ENCODE results near the gene ARHGDIB.
A peak's percentile ranks its signal among the peaks of the same experiment; 100 is the strongest.

Gene ARHGDIB

DNA sequence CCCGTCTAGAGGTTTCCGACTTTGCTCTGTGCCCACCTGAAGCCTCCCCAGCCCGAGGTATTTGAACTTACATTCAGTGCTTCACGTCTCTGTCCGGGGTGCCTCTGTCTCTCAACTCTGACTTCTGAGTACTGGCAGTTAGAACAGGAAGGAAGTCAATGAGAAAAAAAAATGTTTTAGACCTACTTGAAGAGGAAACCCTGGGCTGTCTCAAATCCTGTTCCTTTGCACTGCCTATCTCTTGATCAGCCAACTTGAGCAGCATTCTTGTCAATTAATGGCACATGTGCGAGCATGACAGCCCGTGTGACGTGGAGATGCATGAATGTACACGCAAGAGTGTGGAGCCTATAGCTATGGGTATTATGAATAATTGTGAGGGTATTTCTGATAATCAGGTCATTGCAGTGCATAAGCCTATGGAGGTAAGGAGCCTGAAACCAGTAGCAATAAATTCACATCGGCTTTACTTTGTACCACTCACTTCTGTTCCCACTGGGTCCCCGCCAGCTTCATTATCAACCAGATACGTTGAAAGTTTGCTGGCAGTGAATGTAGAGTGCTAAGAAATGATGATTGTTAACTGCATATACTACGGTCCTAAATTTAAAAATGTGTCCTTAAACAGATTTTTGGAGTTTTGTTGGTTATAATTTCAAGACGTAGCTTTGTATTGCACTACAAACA is at the start of gene ARHGDIB:
Gene ARHGDIB (minus strand): TSS at position 136 of the 687 bp plus-strand sequence. CDS start 10,889 bp downstream, outside the sequence.
- DNase-seq (ENCODE audit: low read depth in 2 of 2) = peak; percentile 38 to 58

DNA sequence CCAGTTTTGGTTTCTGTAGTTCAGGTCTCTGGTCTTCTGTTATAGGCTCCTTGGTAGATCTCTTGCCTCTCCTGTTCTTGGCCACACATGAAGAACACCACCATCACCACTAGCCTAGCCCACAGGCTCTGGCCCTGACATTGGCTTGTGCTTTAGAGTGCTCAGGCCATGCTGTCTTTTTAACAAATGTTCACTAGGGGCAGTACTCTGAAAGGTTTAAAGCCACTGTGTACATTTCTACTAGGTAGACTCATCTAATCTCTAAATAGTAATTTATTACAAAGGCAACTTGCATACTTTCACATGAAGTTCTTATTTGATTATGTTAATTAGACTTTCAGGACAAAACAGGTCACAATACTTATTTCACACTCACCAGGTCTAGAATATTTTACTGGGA is 49.8 kb upstream of the ARHGDIB start:
- DNase-seq (ENCODE audit: low read depth in 2 of 2) = no peak

DNA sequence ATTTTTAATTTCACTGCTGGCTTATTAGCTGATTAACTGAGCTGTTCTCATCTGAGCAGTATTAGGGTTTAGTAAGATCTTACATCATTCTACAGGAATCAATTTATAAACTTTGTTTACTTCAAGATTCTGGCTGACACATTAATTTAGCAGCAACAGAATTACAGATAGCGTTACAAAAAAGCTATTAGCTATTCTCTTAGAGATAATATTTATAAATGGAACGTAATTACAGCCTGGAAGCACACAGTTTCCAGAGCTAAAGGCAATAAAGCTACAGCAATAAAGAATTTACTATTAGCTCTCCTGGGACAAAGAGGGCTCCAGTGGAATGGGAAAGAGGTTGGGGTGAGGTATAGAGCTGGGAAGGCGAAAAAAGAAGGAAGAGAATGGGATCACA is 46.1 kb upstream of the ARHGDIB start:
- DNase-seq (ENCODE audit: low read depth in 2 of 2) = no peak

DNA sequence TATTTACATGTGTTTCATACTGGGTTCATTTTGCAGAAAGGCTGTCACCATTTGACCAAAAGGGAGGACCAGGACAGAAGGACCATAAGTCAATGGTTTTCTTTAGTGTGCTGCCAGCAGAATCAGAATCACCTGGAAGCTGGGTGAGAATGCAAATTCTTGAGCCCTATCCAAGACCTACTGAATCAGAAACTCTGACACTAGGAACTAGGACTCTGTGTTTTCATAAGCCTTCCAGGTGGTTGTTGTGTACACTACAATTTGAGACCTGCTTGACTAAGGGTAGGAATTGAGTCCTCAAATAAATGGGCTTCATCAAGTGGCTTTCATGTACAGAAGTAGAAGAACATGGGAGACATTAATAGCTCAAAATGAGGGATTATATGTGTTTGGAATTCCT is 43.7 kb upstream of the ARHGDIB start:
- DNase-seq (ENCODE audit: low read depth in 2 of 2) = no peak

DNA sequence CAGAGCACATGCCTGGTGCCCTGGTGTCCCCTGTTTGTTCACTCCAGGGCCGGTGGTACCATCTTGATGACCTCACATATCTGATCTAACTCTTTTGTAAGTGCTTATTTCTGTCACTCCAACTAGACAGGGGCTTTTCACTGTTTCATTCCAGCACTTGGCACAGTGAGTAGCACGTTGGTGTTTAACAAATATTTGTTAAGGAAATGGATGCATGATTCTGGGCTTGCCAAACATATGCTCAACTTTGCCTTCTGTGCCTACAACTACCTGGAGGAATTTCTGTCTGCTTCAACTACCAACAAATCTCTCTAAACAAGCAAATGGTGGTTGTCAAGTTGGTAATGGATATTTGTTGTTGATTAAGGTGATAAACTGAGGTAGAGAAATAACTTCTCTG is 43.0 kb upstream of the ARHGDIB start:
- DNase-seq (ENCODE audit: low read depth in 2 of 2) = no peak

DNA sequence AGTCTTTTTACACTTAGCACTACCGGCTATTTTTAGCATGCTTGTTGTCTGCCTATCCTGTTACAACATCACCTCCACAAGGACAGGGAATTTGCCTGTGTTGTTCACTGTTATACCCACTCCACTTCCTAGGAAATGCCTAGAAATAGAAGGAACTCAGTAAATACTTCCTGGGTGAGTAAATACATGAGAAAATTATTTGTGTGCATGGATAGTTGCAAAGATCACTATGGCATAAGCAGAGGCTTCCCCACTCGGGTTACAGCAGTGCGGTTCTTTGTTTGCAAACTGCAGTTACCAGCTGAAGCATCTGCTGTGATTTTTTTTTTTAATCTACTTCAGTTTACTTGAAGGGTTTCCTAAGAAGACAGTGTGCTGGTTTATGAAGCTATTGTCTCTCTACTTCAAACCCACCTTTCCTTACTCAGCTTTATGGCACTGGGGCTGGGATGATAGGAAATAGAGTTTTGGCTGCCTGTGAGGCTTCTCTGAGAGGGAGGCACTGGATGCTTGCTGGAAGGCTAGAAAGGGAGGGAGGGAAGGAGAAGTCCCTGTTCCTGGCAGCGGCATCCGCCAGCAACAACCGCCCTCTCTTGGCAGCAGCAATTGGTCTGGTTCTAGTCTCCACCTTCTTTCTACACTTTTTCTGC is 40.5 kb upstream of the ARHGDIB start:
- DNase-seq (ENCODE audit: low read depth in 2 of 2) = no peak

DNA sequence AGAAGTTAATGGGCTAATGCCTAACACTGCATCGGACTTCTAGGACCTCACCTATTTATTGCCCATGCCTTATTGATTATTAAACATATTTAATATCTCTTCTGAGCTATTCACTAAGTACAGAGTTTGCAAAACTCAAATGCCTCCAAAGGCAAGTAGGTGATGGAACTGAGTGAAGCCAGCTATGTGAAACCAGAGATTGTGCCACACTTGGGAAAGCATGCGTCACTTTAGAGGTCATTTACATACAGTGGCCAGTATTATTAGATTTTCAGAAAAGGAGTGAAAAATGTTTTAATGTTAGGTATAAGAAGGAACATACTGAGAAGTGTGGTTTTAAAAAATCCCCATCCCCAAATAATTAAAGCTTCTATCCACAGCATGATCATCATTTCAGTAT is 39.2 kb upstream of the ARHGDIB start:
- DNase-seq (ENCODE audit: low read depth in 2 of 2) = no peak

DNA sequence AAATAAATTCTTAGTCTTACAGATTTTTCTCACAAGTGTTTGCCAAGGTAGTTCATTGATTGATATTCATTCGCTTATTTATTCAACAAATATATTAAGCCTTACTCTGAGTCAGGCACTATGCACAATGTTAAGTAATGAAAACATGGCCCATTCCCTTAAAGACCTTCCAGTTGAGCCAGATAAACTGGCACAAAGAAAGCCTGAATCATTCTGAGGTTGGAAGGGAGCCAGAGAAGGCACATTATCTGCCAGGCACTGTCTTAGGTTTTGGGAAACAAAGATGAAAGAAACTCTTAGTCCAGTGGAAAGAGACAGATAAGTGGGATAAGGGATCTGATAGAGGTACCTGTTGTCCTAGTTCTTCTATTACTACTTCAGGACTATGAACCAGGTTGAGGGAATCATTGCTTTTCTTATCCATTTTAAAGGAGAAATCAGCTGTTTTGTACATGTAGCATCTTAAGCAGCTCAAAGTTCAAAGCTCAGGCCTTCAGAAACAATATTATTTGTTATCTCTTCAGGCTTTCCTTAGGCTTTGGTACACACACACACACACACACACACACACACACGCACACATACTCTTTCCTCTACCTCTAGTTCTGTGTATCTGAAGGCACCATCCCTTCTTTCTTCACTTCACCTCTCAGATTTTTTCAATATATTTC is 38.4 kb upstream of the ARHGDIB start:
- DNase-seq (ENCODE audit: low read depth in 2 of 2) = no peak

DNA sequence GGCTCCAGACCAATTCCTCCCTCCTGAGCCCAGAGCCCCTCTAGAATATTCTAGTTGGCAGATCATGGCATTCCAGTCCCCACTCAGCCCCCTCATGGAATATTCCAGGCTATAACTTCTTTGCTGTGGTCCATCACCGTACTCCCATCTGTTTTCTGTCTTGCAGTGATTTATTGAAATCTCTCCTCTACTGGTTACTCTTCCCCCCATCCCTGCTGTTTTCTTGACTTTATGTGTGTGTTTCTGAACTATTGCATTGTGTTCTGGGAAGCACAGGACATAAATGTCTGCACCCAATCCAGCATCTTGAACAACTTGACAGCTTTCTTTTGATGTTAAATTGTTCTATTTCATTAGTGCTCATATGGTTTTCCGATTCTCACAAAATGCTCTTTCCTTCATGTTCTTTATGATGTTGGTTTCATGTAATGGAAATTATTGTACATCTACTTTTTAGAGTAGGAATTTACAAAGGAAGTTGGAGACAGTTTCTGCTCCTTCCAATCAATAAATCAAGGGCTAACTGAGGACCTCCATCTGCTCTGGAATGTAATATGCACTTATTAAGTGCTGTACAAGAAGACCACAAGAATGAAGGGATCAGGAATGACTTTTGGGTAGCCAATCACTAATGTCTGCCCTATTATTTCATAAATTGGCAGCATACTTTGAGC is 37.8 kb upstream of the ARHGDIB start:
- no peak for DNase-seq (ENCODE audit: low read depth in 2 of 2)

DNA sequence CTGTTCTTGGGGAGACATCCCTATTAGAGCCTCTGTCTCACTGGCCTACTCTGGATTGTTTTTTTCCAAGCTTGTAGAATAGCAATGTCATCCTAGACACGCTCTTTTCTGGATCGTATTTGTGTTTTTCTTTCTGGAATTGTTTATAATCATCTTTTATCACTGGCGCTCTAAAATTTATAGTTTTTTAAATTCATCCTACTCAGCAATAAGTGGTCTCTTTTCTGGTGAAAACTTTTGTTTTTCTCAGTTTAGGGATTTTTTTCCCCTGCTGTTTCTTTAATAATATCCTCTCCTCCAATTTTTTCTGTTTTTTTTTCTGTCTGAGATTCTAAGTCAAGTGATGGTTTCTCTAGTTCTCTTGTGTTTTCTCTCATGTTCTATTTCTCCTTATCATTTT is 36.6 kb upstream of the ARHGDIB start:
- no peak for DNase-seq (ENCODE audit: low read depth in 2 of 2)

DNA sequence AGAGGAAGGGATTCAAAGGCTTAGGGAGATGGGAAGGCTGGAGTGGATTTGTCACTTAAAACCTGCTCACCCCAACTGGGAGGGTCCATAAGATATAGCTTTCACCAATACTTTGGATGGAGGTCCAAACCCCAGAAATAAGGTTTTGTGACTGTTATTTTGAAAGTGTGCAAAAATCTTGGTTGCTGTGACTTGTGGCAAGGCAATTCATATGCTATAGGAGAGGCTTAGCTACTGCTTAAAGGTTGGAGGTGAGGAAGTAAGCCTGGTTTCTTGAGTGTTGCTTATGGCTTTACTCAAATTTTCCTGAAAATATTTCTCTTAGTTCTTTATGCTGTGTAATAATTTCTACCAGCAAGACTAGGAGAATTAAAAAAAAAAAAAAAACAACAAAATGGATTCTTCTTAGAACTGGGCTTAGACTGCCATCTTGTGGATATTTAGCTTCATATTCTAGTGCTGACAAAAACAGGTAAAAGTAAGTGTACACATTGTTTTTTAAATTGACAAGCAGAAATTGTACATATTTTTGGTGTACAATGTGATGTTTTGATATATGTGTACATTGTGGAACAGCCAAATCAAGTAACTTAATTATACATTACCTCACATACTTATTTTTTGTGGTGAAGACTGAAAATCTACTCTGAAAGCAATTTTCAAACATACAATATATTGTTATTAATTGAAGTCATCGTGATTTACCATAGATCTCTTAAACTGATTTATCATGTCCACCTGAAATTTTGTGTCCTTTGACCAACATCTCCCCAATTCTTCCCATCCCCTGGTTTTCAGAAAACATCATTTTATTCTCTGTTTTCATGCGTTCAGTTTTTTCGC is 34.4 kb upstream of the ARHGDIB start:
- no peak for DNase-seq (ENCODE audit: low read depth in 2 of 2)

DNA sequence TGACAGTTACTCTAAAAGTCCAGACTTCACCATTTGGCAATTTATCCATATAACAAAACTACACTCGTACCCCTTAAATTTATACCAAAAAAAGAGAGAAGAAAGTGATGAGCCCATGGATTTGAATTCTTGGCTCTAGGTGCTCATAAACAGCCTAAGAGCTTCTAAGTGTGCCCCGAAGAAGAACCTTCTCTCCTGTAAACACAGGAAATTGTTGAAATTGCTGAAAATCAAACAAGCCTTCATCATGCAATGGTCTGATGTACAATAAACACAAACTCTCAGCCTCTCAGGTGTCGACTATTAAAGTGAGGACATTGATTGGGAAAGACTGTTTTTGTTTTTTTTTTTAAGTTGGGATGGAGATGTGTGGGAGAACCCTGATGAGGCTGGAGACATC is 33.2 kb upstream of the ARHGDIB start:
- no peak for DNase-seq (ENCODE audit: low read depth in 2 of 2)

DNA sequence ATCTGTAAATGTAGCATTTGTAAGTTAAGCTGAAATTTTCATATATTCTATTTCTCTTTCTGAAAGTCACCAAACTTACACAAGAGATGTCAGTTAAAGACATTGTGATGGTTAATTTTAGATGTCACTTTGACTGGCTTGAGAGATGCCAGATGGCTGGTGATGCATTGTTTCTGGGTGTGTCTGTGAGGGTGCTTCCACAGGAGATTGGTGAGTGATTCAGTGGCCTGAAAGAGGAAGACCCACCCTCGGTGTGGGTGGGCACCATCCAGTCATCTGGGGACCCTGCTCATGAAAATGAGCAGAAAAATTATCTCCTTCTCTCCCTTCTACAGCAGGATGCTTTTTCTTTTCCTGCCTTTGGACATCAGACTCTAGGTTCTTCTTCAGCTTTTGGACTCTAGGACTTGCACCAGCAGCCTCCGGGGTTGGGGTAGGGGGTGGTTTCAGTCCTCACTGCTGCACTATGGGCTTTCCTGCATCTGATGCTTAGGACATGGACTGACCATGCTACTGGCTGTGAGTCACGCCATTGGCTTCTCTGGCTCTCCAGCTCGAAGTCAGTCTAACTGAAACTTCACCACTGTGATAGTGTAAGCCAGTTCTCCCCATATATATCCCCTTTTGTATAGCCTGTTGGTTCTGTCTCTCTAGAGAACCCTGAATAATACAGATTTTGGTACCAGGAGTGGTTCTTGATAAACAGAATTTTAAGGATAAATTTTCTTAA is 32.3 kb upstream of the ARHGDIB start:
- DNase-seq (ENCODE audit: low read depth in 2 of 2) = no peak

DNA sequence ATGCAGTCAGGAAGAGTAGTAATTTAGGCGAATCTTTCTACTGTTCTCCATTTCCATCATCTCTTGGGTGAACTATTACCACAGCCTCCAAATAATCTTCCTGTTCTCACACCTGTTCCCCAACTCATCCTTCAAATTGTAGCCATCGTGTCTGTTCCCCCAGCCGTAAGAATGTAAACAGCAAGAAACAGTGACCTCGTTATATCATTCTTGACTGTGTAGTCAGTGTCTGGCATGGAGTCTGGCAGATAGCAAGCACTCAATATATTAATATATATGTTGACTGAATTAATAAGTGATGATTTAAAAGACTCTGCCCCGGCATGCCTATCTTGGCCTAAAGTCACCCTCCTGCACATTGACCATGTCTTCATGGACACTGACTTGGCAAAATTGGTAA is 31.7 kb upstream of the ARHGDIB start:
- no peak for DNase-seq (ENCODE audit: low read depth in 2 of 2)

DNA sequence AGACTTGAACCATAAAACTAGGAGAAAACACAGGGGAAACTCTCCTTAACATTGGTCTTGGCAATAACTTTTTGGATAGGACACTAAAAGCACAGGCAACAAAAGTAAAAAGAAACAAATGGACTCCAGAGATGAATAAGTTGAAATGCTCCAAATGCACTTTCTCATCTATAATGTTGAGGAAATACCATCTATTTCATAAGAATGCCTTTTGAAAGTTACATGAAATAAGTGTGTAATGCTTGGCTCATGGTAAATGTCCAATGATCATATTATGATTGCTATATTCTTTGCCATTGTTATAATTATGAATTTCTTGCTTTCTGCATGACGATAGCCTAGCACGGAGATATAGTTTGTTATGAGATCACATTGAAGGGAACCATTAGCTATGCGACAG is 31.3 kb upstream of the ARHGDIB start:
- no peak for DNase-seq (ENCODE audit: low read depth in 2 of 2)

DNA sequence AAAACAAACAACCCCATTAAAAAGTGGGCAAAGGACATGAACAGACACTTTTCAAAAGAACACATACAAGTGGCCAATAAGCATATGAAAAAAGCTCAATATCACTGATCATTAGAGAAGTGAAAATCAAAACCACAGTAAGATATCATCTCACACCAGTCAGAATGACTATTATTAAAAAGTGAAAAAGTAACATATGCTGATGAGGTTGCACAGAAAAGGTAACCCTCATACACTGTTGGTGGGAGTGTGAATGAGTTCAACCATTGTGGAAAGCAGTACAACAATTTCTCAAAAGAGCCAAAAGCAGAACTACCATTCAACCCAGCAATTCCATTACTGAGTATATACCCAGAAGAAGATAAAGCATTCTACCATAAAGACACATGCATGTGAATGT is 29.7 kb upstream of the ARHGDIB start:
- DNase-seq (ENCODE audit: low read depth in 2 of 2) = no peak

DNA sequence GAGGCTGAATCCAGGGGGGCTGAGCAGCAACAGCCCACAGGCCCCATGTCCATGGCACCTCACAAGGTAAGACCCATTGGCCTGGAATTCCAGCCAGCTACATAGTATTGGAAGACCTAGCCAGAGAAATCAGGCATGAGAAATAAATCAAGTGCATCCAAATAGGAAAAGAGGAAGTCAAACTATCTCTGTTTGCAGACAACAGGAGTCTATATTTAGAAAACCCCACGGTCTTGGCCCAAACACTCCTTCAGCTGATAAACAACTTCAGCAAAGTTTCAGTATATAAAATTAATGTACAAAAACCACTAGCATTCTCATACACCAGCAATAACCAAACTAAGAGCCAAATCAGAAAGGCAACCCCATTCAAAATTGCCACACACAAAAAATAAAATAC is 28.4 kb upstream of the ARHGDIB start:
- DNase-seq (ENCODE audit: low read depth in 2 of 2) = no peak

DNA sequence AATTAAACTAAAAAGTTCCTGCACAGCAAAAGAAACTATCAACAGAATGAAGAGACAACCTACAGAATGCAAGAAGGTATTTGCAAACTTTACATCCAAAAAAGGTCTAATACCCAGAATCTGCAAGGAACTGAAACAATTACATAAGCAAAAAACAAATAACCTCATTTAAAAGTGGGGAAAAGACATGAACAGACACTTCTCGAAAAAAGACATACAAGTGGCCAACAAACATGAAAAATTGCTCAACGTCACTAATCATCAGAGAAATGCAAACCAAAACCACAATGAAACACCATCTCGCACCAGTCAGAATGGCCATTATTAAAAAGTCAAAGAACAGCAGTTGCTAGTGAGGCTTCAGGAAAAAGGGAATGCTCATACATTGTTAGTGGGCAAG is 26.6 kb upstream of the ARHGDIB start:
- DNase-seq (ENCODE audit: low read depth in 2 of 2) = no peak

DNA sequence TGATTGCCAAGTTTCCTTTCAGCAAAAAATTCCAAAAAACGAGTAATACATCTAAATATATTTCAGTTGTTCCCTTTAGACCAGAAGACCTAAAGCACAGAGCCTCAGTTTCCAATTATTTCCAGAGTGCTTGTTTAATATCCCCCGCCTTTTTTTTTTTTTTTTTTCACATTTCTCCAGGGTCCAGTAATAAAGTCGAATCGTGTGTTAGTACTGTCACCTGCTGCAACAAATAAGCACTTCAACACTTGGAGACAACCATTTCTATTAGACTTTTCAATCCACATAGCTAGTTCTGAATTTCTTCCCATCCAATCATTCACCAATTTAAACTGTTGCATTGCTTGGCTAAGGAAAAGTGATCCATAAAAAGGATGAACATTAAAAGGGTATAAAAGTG is 25.0 kb upstream of the ARHGDIB start:
- no peak for DNase-seq (ENCODE audit: low read depth in 2 of 2)

DNA sequence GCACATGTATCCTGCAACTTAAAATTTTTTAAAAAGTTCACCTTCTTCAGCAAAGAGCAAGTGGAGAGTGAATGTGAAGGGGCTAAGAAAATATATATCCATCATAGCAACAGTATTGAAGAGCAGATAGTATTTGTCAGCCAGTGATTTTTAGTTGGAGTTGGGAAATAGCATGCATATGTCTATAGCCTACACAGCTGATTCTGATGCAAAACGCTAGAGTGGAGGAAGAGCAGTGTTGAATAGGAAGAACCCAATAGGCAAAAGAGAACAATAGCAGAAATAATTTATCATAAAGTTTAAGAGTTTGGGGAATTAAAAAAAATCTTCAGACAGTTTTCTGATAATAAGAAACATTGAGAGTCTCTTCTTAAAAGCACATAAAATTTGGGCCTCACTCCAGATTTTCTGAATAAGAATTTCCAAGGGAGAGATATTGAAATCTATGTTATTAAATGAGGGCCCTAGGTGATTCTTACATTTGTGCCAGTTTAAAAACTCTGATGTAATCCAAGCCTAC is 23.4 kb upstream of the ARHGDIB start:
- DNase-seq (ENCODE audit: low read depth in 2 of 2) = no peak

DNA sequence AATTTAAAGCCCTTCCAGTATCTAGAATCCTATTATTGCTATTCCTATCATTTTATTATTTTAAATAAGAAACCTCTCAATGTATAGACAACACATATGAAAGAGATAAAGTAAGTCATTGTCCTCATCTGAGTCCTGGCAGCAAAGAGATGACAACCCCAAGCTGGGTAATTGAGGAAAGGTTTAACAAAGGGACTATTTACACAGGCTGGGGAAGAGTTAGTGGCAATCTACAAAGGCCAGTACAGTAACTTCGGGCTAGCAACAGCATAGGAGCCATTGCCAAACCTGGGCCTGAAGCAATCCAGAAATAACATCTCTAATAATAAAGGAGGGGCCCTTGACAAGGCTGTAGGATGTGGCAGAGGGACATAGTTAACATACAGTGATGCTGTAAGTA is 22.6 kb upstream of the ARHGDIB start:
- no peak for DNase-seq (ENCODE audit: low read depth in 2 of 2)
